AG09309 (cell line): ENCODE data around the gene EML6.

Experiments
- DNase-seq: peaks from one replicate; pipeline ENCODE4 v3.0.0-alpha.2; 2010; ENCODE audit warnings: low read depth
- H3K4me3 ChIP-seq: 2 replicates; pipeline ENCODE4 v1.5.1; 2011; ENCODE audit warnings: mild to moderate bottlenecking, low read depth, low read length, moderate library complexity; ENCODE audit not compliant: control insufficient read depth
- CTCF ChIP-seq: IDR thresholded peaks from 2 replicates; pipeline ENCODE4 v1.5.1; 2011; ENCODE audit warnings: mild to moderate bottlenecking, low read depth, low read length, inconsistent platforms; ENCODE audit not compliant: insufficient read depth, control insufficient read depth; ENCODE audit errors: missing control alignments

EML6 gene

DNA sequence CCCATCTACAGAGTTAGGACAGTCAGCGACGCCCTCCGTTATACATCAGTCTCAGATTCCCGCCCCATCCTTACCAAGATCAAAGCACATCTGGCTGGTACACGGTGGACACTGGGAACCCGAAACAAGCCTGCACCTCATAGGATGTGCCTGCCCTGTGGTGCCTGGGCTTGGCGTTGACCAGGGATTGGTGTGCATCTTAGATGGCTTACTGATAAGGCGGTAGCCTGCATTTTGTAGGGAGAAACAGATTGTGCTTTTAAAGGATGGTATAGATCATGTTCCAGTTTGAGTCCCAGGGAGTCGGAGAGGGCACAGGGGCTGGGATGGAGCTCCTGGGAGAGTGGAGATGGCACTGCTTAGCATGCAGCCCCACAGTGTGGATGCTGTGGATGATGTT lies 108.0 kb downstream of the EML6 start:
- DNase-seq = no peak
- no peak overlapping the region for H3K4me3 ChIP-seq
- TF ChIP-seq CTCF = no peak

DNA sequence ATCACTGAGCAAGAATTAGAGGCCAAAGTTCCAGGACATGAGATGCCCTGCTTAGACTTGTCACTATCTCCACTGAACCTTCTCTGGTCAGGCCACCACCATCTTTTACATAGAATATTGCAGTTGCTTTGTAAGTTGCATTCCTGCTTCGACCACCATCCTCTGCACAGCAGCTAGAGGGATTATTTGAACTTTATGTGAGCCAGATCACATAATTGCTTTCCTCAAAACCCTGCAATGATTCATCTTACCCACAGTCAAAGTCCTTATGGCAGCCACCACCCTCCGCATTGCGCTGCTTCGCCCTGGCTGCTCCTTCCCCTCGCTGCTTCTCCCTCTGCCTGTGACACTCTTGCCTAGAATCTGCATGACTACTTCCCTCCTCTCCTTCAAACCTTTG lies 111.3 kb downstream of the EML6 start:
- no peak overlapping the region for H3K4me3 ChIP-seq
- no peak for DNase-seq
- no peak for TF ChIP-seq CTCF

- TF ChIP-seq CTCF = no peak
- H3K4me3 ChIP-seq = no peak overlapping the region
- no peak for DNase-seq
These were observed 113.0 kb downstream of the EML6 start for GRCh38 chr2:54836477-54836876.

GRCh38 chr2:54838585-54839035 lies 115.1 kb downstream of the EML6 start:
- DNase-seq = peak; percentile 40
- no peak overlapping the region for H3K4me3 ChIP-seq
- peak; percentile 92 for TF ChIP-seq CTCF

- DNase-seq = no peak
- no peak overlapping the region for H3K4me3 ChIP-seq
These were observed 116.2 kb downstream of the EML6 start for GRCh38 chr2:54839461-54840255.

More at GRCh38 chr2:54839461-54840255, 116.2 kb downstream of the EML6 start:
- TF ChIP-seq CTCF = no peak
